ENCODE data around the gene ITFG2. TPM values are rescaled to one million over a fixed set of nuclear protein-coding genes. Genes with fewer than 3 reads are reported as not detected.

ITFG2 gene
- total RNA-seq, 3 donors from 2014 or later (not counting 1 experiment from before 2014, with no cell fraction given) = 58.6 to 72.0 (median 59.9) TPM

GRCh38 chr12:2800046-2800570 lies 12.4 kb upstream of the ITFG2 start:
- no peak overlapping the region for H3K27ac Mint-ChIP-seq
- H3K36me3 ChIP-seq (ENCODE audit: control insufficient read depth, insufficient read depth, low read length) = peaks cover 53% of the 10 kb centered on the region
- ATAC-seq (no peak), DNase-seq (no peak)
- peaks cover 10 to 18% of the 10 kb centered on the region in 2 donors for H3K4me1 Mint-ChIP-seq
- no peak overlapping the region for H3K27ac ChIP-seq (ENCODE audit: low read length)
- no peaks in the 10 kb centered on the region for H3K9me3 ChIP-seq (ENCODE audit: control insufficient read depth, insufficient read depth, low read length)
- no peak overlapping the region for H3K4me3 Mint-ChIP-seq
- H3K27me3 ChIP-seq (ENCODE audit: control insufficient read depth, insufficient read depth, low read length) = no peaks in the 10 kb centered on the region
- TF ChIP-seq, protein P1, sequence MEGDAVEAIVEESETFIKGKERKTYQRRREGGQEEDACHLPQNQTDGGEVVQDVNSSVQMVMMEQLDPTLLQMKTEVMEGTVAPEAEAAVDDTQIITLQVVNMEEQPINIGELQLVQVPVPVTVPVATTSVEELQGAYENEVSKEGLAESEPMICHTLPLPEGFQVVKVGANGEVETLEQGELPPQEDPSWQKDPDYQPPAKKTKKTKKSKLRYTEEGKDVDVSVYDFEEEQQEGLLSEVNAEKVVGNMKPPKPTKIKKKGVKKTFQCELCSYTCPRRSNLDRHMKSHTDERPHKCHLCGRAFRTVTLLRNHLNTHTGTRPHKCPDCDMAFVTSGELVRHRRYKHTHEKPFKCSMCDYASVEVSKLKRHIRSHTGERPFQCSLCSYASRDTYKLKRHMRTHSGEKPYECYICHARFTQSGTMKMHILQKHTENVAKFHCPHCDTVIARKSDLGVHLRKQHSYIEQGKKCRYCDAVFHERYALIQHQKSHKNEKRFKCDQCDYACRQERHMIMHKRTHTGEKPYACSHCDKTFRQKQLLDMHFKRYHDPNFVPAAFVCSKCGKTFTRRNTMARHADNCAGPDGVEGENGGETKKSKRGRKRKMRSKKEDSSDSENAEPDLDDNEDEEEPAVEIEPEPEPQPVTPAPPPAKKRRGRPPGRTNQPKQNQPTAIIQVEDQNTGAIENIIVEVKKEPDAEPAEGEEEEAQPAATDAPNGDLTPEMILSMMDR (IDR thresholded peaks at IDR 0.05) = no peak
- intact Hi-C loops (cut with micrococcal nuclease) = no loop called here
- H3K4me1 ChIP-seq (ENCODE audit: control insufficient read depth, insufficient read depth, low read length) = peaks cover 8% of the 10 kb centered on the region
- H3K9me3 Mint-ChIP-seq = no peaks in the 10 kb centered on the region
- H3K27me3 Mint-ChIP-seq (ENCODE audit: low read depth in 2 of 2) = no peaks in the 10 kb centered on the region
- H3K4me3 ChIP-seq (ENCODE audit: low read length) = no peak overlapping the region
- H3K36me3 Mint-ChIP-seq = no peaks in the 10 kb centered on the region
- WGBS (ENCODE audit: insufficient coverage) = 98% methylated on average over 3 of the region's 3 CpGs

DNA sequence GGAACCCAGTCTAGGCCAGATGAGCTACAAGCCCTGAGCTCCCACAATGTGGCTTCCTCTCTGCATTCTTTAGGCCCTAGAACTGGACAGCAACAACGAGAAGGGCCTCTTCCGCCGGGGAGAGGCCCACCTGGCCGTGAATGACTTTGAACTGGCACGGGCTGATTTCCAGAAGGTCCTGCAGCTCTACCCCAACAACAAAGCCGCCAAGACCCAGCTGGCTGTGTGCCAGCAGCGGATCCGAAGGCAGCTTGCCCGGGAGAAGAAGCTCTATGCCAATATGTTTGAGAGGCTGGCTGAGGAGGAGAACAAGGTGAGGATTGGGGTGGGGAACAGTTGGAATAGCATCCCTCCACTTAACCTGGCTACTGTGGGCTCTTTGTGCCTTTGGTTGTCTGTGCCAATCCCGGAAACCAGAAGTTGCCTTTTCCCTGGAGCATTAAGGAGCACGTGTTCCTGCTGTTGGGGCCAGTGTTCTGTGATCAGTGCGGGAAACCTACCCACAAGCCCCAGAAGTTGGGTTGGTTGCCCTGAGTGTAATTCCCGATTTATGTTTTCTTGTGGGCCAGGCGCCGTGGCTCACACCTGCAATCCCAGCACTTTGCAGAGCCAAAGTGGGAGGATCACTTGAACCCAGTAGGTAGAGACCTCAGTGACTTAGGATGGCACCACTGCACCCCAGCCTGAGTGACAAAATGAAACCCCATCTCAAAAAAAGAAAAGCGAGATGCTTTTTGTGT lies 11.3 kb upstream of the ITFG2 start:
- H3K9me3 ChIP-seq (ENCODE audit: control insufficient read depth, insufficient read depth, low read length) = no peaks in the 10 kb centered on the region
- DNase-seq = no peak
- Mint-ChIP-seq H3K36me3 (no peaks in the 10 kb centered on the region), H3K9me3 (no peaks in the 10 kb centered on the region), H3K4me3 (no peak overlapping the region), H3K27me3 (ENCODE audit: low read depth in 2 of 2) (no peaks in the 10 kb centered on the region), H3K27ac (no peak overlapping the region), H3K4me1 (peaks cover 8 to 13% of the 10 kb centered on the region in 2 donors)
- no peaks in the 10 kb centered on the region for H3K27me3 ChIP-seq (ENCODE audit: control insufficient read depth, insufficient read depth, low read length)
- no peak overlapping the region for H3K27ac ChIP-seq (ENCODE audit: low read length)
- intact Hi-C loops (cut with micrococcal nuclease) = no loop called here
- no peak for ATAC-seq
- H3K36me3 ChIP-seq (ENCODE audit: control insufficient read depth, insufficient read depth, low read length) = peaks cover 53% of the 10 kb centered on the region
- TF ChIP-seq, protein P1 (IDR thresholded peaks at IDR 0.05) = no peak
- H3K4me1 ChIP-seq (ENCODE audit: control insufficient read depth, insufficient read depth, low read length) = peaks cover 4% of the 10 kb centered on the region
- no peak overlapping the region for H3K4me3 ChIP-seq (ENCODE audit: low read length)
- 96% methylated on average over 15 of the region's 16 CpGs for WGBS (ENCODE audit: insufficient coverage)

DNA sequence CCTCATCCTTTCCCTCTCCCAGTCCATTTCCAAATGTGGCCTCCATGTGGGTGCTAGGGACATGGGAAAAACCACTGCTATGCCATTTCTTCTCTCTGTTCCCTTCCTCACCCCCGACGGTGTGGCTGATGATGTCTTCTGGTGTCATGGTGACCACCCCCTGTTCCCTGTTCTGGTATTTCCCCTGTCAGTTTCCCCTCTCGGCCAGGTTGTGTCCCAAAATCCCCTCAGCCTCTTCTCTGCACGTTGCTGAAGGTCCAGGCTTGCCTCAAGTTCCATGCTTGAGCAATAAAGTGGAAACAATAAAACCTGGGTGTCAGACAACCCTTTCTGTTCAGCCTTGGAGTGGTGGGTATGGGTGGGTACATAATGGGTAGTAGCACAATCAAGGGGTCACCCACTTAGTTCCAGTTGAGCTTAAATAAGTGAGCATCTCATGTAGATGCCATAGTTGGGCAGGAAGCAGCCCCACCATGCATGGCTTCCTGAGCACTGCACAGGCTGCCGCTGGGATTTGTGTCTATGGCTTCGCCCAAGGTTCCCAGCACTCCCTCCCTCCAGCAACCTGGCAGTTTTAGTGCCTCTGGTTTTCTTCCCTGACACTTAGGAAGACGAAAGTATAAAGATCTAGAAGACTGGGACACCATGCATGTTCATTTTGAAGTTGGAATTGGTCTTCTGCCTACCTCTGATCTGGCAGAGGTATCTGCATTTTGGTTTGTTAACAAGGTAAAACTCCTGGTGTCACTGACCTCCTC lies 8.7 kb upstream of the ITFG2 start:
- ATAC-seq (no peak), DNase-seq (no peak)
- H3K27me3 Mint-ChIP-seq (ENCODE audit: low read depth in 2 of 2) = no peaks in the 10 kb centered on the region
- intact Hi-C loops (cut with micrococcal nuclease) = no loop called here
- no peaks in the 10 kb centered on the region for H3K9me3 Mint-ChIP-seq
- TF ChIP-seq, protein P1 (IDR thresholded peaks at IDR 0.05) = no peak
- H3K4me3 Mint-ChIP-seq = no peak overlapping the region
- H3K27me3 ChIP-seq (ENCODE audit: control insufficient read depth, insufficient read depth, low read length) = no peaks in the 10 kb centered on the region
- H3K9me3 ChIP-seq (ENCODE audit: control insufficient read depth, insufficient read depth, low read length) = no peaks in the 10 kb centered on the region
- H3K27ac Mint-ChIP-seq = no peak overlapping the region
- no peak overlapping the region for H3K4me3 ChIP-seq (ENCODE audit: low read length)
- no peak overlapping the region for H3K27ac ChIP-seq (ENCODE audit: low read length)
- no peaks in the 10 kb centered on the region for H3K4me1 Mint-ChIP-seq
- no peaks in the 10 kb centered on the region for H3K36me3 Mint-ChIP-seq
- no peaks in the 10 kb centered on the region for H3K4me1 ChIP-seq (ENCODE audit: control insufficient read depth, insufficient read depth, low read length)
- WGBS (ENCODE audit: insufficient coverage) = 84% methylated on average over 7 of the region's 7 CpGs
- H3K36me3 ChIP-seq (ENCODE audit: control insufficient read depth, insufficient read depth, low read length) = peaks cover 42% of the 10 kb centered on the region

Measured in natural killer cell (primary cell).